Panc1 (cell line): ENCODE data around the gene ACOT8.

Source experiments
- CTCF ChIP-seq: fragments of 450-650 bp; IDR thresholded peaks from 2 replicates; pipeline ENCODE4 v1.5.1; 2017; ENCODE audit warnings: mild to moderate bottlenecking
- POLR2AphosphoS5 ChIP-seq: IDR thresholded peaks from 2 replicates; pipeline ENCODE4 v1.6.1; 2012; ENCODE audit warnings: mild to moderate bottlenecking, low read depth, low read length, moderate library complexity
- REST ChIP-seq, 2 experiments: IDR thresholded peaks; 2 replicates each; pipeline ENCODE4 v1.6.1; 2011 to 2012; ENCODE audit warnings: low read depth in 2 of 2, control low read depth in 1 of 2, low read length in 1 of 2, mild to moderate bottlenecking in 1 of 2, moderate library complexity in 1 of 2; ENCODE audit not compliant: insufficient read depth in 1 of 2

- TF ChIP-seq CTCF (no peak), POLR2AphosphoS5 (no peak; the same call in 1 of the 2 replicates), REST (IDR thresholded peaks at IDR 0.05; ENCODE audit: insufficient read depth in 1 of 2, low read depth in 2 of 2, low read length in 1 of 2) (no peak)
These were observed 42.9 kb downstream of the ACOT8 start for GRCh38 chr20:45814314-45814713.
